Stomach (tissue), 9 donors: ENCODE results near the gene ANKLE1. TPM values are rescaled to one million over a fixed set of nuclear protein-coding genes. Genes with fewer than 3 reads are reported as not detected.

Experiments used
- DNase-seq, 2 donors: peaks; one replicate each; pipeline versions ENCODE4 v3.0.0 to v3.0.0-alpha.2; 2013 to 2019
- H3K27ac ChIP-seq, 5 donors: fragments of 200-600 bp in 4 of 5; sonication (generic) in 4 of 5; one replicate each; pipeline ENCODE4 v1.5.1; 2013 to 2019; ENCODE audit warnings: mild to moderate bottlenecking in 1 of 5, moderate library complexity in 1 of 5
- H3K27me3 ChIP-seq, 3 donors: fragments of 200-600 bp; sonication (generic); one replicate each; pipeline ENCODE4 v1.5.1; 2017 to 2019; ENCODE audit warnings: mixed run types in 1 of 3
- H3K36me3 ChIP-seq, 4 donors: fragments of 200-600 bp; sonication (generic); 1 replicate in 3 of 4; 2 replicates in 1 of 4; pipeline ENCODE4 v1.5.1; 2016 to 2019
- H3K4me1 ChIP-seq, 4 donors: fragments of 200-600 bp; sonication (generic); one replicate each; pipeline ENCODE4 v1.5.1; 2016 to 2019
- H3K4me3 ChIP-seq, 4 donors: fragments of 200-600 bp; sonication (generic) in 3 of 4; one replicate each; pipeline ENCODE4 v1.5.1; 2016 to 2019; ENCODE audit warnings: mild to moderate bottlenecking in 1 of 4
- H3K9me3 ChIP-seq, 4 donors: fragments of 200-600 bp; sonication (generic); one replicate each; pipeline ENCODE4 v1.5.1; 2016 to 2019
- EP300 ChIP-seq: sonication (generic); formaldehyde crosslinking; IDR thresholded peaks from one replicate; pipeline ENCODE4 v1.6.1; 2017; ENCODE audit warnings: antibody characterized with exemption
- POLR2A ChIP-seq, 4 donors: fragments of 450-650 bp; IDR thresholded peaks; one replicate each; pipeline ENCODE4 v1.6.1; 2016; ENCODE audit warnings: antibody characterized with exemption in 4 of 4, control low read depth in 2 of 4, mild to moderate bottlenecking in 1 of 4, moderate library complexity in 1 of 4
- POLR2AphosphoS5 ChIP-seq, 3 donors: sonication (generic); formaldehyde crosslinking; IDR thresholded peaks; one replicate each; pipeline ENCODE4 v1.6.1; 2016; ENCODE audit warnings: antibody characterized with exemption in 3 of 3
- WGBS, 5 donors: extraction: QIAGEN DNeasy Blood & Tissue Kit in 3 of 5; methylation state at CpG; one replicate each; pipeline versions ENCODE4 v1.1.5 to v1.1.7; 2013 to 2018; 5-methylcytosine and 5-hydroxymethylcytosine counted together
- intact Hi-C: fragments of 100-400 bp; cut with DNase I; formaldehyde crosslinking; loops from one replicate; pipeline ENCODE4 v1.15.1; 2023; ENCODE audit warnings: low total_unique reads
- polyA plus RNA-seq, 3 donors: library from polyadenylated mRNA; stranded (reverse); fragments of 200-250 nt; gene quantifications; one replicate each; pipeline ENCODE4 v1.2.3, GENCODE V29; 2013
- total RNA-seq, 5 donors: library from RNA; depleted of rRNA; stranded (reverse); fragments of >200 nt; gene quantifications; one replicate each; pipeline versions ENCODE4 v1.1.0 to v1.2.3, GENCODE V29; 2014 to 2016
- TF ChIP-seq, protein P1 (sequence below), 7 experiments: fragments of 450-650 bp in 4 of 7; fragments of 200-600 bp in 3 of 7; sonication (generic) in 3 of 7; IDR thresholded peaks; one replicate each; pipeline ENCODE4 v1.5.1; 2016 to 2019; ENCODE audit warnings: antibody characterized with exemption in 7 of 7, control low read depth in 2 of 7, mild to moderate bottlenecking in 1 of 7
- donor health status: healthy with polysubstance abuse.
- donor health status: Bipolar disorder and iron deficiency.
- donor health status: healthy.

ANKLE1 gene
- total and polyA plus RNA-seq, 8 donors = 0.18 to 0.63 TPM; not detected in 6

- Histone ChIP-seq H3K4me1 (peaks cover 35 to 83% (median 71%) of the 10 kb centered on the region in 4 donors), H3K27ac (peak within 1 kb of the TSS; percentile 89 to 92 (median 92)), H3K36me3 (peaks cover 0 to 8% (median 4%) of the 10 kb centered on the region in 4 donors), H3K4me3 (peak within 1 kb of the TSS; percentile 65 to 85 (median 78)), H3K9me3 (no peaks in the 10 kb centered on the region), H3K27me3 (no peaks in the 10 kb centered on the region)
- DNase-seq = peak; percentile 99
- TF ChIP-seq, protein P1, sequence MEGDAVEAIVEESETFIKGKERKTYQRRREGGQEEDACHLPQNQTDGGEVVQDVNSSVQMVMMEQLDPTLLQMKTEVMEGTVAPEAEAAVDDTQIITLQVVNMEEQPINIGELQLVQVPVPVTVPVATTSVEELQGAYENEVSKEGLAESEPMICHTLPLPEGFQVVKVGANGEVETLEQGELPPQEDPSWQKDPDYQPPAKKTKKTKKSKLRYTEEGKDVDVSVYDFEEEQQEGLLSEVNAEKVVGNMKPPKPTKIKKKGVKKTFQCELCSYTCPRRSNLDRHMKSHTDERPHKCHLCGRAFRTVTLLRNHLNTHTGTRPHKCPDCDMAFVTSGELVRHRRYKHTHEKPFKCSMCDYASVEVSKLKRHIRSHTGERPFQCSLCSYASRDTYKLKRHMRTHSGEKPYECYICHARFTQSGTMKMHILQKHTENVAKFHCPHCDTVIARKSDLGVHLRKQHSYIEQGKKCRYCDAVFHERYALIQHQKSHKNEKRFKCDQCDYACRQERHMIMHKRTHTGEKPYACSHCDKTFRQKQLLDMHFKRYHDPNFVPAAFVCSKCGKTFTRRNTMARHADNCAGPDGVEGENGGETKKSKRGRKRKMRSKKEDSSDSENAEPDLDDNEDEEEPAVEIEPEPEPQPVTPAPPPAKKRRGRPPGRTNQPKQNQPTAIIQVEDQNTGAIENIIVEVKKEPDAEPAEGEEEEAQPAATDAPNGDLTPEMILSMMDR (IDR thresholded peaks at IDR 0.05) = peak in 5 of 7 experiments; percentile 66 to 88 (median 83)
- no peak for TF ChIP-seq POLR2A (IDR thresholded peaks at IDR 0.05)
- TF ChIP-seq EP300 = no peak
- peak in 2 of 3 donors; percentile 96 to 98 for TF ChIP-seq POLR2AphosphoS5 (IDR thresholded peaks at IDR 0.05)
- intact Hi-C loops = no loop called here
- 0 to 1% (median 0%) methylated on average over 23 to 55 of the region's 55 CpGs for WGBS, 5 donors
These were observed 24.0 kb downstream of the ANKLE1 start, which contains the start of gene MRPL34 for GRCh38 chr19:17305517-17306284. Gene MRPL34 (plus strand): TSS chr19:17305872. CDS start chr19:17305893, 21 bp downstream.

DNA sequence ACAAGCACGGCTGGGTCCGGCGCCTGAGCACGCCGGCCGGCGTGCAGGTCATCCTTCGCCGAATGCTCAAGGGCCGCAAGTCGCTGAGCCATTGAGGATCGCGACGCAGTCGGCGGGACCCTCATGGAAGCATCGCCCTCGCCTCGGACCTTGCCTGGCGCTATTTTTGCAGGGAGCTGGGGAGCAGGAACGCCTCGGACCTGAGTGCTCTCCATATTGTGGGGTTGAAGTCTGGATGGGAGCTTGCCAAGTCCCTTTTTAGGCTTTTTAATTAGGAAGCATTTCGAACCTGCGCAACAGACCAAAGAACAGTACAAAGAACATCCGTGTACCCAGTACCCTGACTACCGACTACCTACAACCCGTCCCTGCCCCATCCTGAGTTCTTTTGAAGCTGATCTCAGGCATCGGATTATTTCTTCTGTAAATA is 24.6 kb downstream of the ANKLE1 start:
- no peak for DNase-seq
- peaks cover 0 to 2% (median 1%) of the 10 kb centered on the region in 4 donors for H3K36me3 ChIP-seq
- H3K4me3 ChIP-seq = peak overlapping the region; percentile 65 to 85 (median 78)
- no peaks in the 10 kb centered on the region for H3K9me3 ChIP-seq
- 5 to 15% (median 7%) methylated on average over 10 to 28 of the region's 28 CpGs for WGBS, 5 donors
- no peaks in the 10 kb centered on the region for H3K27me3 ChIP-seq
- TF ChIP-seq POLR2A (IDR thresholded peaks at IDR 0.05) (no peak), POLR2AphosphoS5 (IDR thresholded peaks at IDR 0.05) (no peak), EP300 (no peak)
- TF ChIP-seq, protein P1 (IDR thresholded peaks at IDR 0.05) = no peak
- peaks cover 40 to 83% (median 74%) of the 10 kb centered on the region in 4 donors for H3K4me1 ChIP-seq
- intact Hi-C loops = no loop called here
- peak overlapping the region; percentile 89 to 92 (median 92) for H3K27ac ChIP-seq

DNA sequence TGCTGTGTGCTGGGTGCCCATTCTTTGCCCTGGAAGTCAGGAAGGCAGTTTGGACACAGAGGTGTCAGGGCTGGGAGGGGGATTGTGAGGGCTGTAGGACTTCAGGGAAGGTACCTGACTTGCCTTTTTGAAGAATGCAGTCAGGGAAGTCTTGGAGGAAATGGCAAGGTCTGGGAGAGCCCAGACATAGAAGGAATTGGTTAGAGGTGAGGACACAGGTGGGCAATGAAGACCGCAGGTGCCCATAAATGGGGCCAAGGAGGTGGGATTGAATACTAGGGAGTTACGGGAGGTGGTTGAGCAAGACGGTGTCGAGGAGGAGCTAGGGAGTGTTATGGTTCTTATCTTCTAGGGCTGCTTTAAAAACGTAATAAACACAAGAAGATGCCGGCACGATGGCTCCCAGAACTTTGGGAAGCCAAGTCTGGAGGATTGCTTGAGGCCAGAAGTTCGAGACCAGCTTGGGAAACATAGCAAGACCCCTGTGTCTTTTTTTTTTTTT is 26.2 kb downstream of the ANKLE1 start:
- 81 to 87% (median 86%) methylated on average over 8 of the region's 8 CpGs for WGBS, 5 donors
- TF ChIP-seq POLR2AphosphoS5 (IDR thresholded peaks at IDR 0.05) (no peak), POLR2A (IDR thresholded peaks at IDR 0.05) (no peak), EP300 (no peak)
- TF ChIP-seq, protein P1 (IDR thresholded peaks at IDR 0.05) = no peak
- intact Hi-C loops = no loop called here

GRCh38 chr19:17309198-17309964 is 27.7 kb downstream of the ANKLE1 start, which contains the start of gene DDA1:
Gene DDA1 (plus strand): TSS chr19:17309563. CDS start chr19:17309655, 92 bp downstream.
- no peaks in the 10 kb centered on the region for H3K27me3 ChIP-seq
- peaks cover 38 to 77% (median 62%) of the 10 kb centered on the region in 4 donors for H3K4me1 ChIP-seq
- H3K36me3 ChIP-seq = peaks cover 9 to 31% (median 9%) of the 10 kb centered on the region in 4 donors
- intact Hi-C loops = no loop called here
- peak; percentile 100 for DNase-seq
- H3K4me3 ChIP-seq = peak within 1 kb of the TSS; percentile 72 to 97 (median 86)
- no peaks in the 10 kb centered on the region for H3K9me3 ChIP-seq
- TF ChIP-seq POLR2A (IDR thresholded peaks at IDR 0.05) = peak in 2 of 4 donors; percentile 33 to 41
- no peak for TF ChIP-seq EP300
- TF ChIP-seq, protein P1 (IDR thresholded peaks at IDR 0.05) = no peak
- peak; percentile 62 to 91 (median 69) for TF ChIP-seq POLR2AphosphoS5 (IDR thresholded peaks at IDR 0.05)
- WGBS, 5 donors = 0% methylated on average over 30 to 46 of the region's 46 CpGs
- peak within 1 kb of the TSS; percentile 73 to 91 (median 84) for H3K27ac ChIP-seq

More for the DNA sequence above, 26.2 kb downstream of the ANKLE1 start:
- Histone ChIP-seq H3K27ac (no peak overlapping the region), H3K27me3 (no peaks in the 10 kb centered on the region), H3K9me3 (no peaks in the 10 kb centered on the region), H3K36me3 (peaks cover 0 to 18% (median 0%) of the 10 kb centered on the region in 4 donors), H3K4me3 (no peak overlapping the region), H3K4me1 (peaks cover 45 to 81% (median 72%) of the 10 kb centered on the region in 4 donors)
- DNase-seq = no peak
